ENCODE data around the gene TRIM14.

GRCh38 chr9:98107926-98108325 lies 11.1 kb downstream of the TRIM14 start:
- TF ChIP-seq CTCF (IDR thresholded peaks at IDR 0.05) = no peak
- TF ChIP-seq POLR2A (IDR thresholded peaks at IDR 0.05) = no peak

Measured in right lobe of liver (tissue), 4 donors.